ENCODE results near the gene TAS1R3.

Gene TAS1R3

GRCh38 chr1:1292442-1292779 is 38.7 kb upstream of the TAS1R3 start:
- TF ChIP-seq REST (IDR thresholded peaks at IDR 0.05; ENCODE audit: insufficient read depth in 1 of 2, low read depth in 2 of 2, low read length in 2 of 2) (no peak), SIN3A (IDR thresholded peaks at IDR 0.05; ENCODE audit: borderline replicate concordance, insufficient read depth, low read length) (no peak), FOXP2 (optimal IDR thresholded peaks at IDR 0.05; ENCODE audit: borderline replicate concordance, extremely low read depth, extremely low read length, insufficient read depth) (no peak), POLR2AphosphoS5 (IDR thresholded peaks at IDR 0.05; ENCODE audit: low read depth, low read length) (no peak), TAF1 (IDR thresholded peaks at IDR 0.05; ENCODE audit: borderline replicate concordance, insufficient read depth, low read length) (no peak)

- no peak for TF ChIP-seq REST (IDR thresholded peaks at IDR 0.05; ENCODE audit: insufficient read depth in 1 of 2, low read depth in 2 of 2, low read length in 2 of 2)
- TF ChIP-seq POLR2AphosphoS5 (IDR thresholded peaks at IDR 0.05; ENCODE audit: low read depth, low read length): no peak
These were observed 38.2 kb upstream of the TAS1R3 start for GRCh38 chr1:1292851-1293250.

GRCh38 chr1:1293263-1294249 is 37.5 kb upstream of the TAS1R3 start:
- TF ChIP-seq SIN3A (IDR thresholded peaks at IDR 0.05; ENCODE audit: borderline replicate concordance, insufficient read depth, low read length): no peak
- no peak for TF ChIP-seq REST (IDR thresholded peaks at IDR 0.05; ENCODE audit: insufficient read depth in 1 of 2, low read depth in 2 of 2, low read length in 2 of 2)
- TF ChIP-seq TAF1 (IDR thresholded peaks at IDR 0.05; ENCODE audit: borderline replicate concordance, insufficient read depth, low read length): no peak
- no peak for TF ChIP-seq FOXP2 (optimal IDR thresholded peaks at IDR 0.05; ENCODE audit: borderline replicate concordance, extremely low read depth, extremely low read length, insufficient read depth)
- no peak for TF ChIP-seq POLR2AphosphoS5 (IDR thresholded peaks at IDR 0.05; ENCODE audit: low read depth, low read length)

- TF ChIP-seq SIN3A (IDR thresholded peaks at IDR 0.05; ENCODE audit: borderline replicate concordance, insufficient read depth, low read length): no peak
- TF ChIP-seq POLR2AphosphoS5 (IDR thresholded peaks at IDR 0.05; ENCODE audit: low read depth, low read length): no peak
- no peak for TF ChIP-seq TAF1 (IDR thresholded peaks at IDR 0.05; ENCODE audit: borderline replicate concordance, insufficient read depth, low read length)
- TF ChIP-seq FOXP2 (optimal IDR thresholded peaks at IDR 0.05; ENCODE audit: borderline replicate concordance, extremely low read depth, extremely low read length, insufficient read depth): no peak
- TF ChIP-seq REST (IDR thresholded peaks at IDR 0.05; ENCODE audit: insufficient read depth in 1 of 2, low read depth in 2 of 2, low read length in 2 of 2): no peak
These were observed 36.7 kb upstream of the TAS1R3 start for GRCh38 chr1:1294250-1294890.

Measured in PFSK-1 (cell line).